Thyroid gland (tissue), 4 donors: ENCODE data around the gene PCDHA2.

ENCODE experiments used
- POLR2A ChIP-seq, 2 donors: fragments of 450-650 bp; IDR thresholded peaks; one replicate each; pipeline ENCODE4 v1.6.1; 2017; ENCODE audit warnings: antibody characterized with exemption in 2 of 2, mild to moderate bottlenecking in 2 of 2, moderate library complexity in 1 of 2
- TF ChIP-seq, protein P1 (sequence below), 6 experiments: fragments of 200-600 bp in 3 of 6; fragments of 450-650 bp in 3 of 6; sonication (generic) in 3 of 6; IDR thresholded peaks; one replicate each; pipeline ENCODE4 v1.5.1; 2016 to 2019; ENCODE audit warnings: antibody characterized with exemption in 6 of 6, mild to moderate bottlenecking in 2 of 6, inconsistent platforms in 1 of 6, moderate library complexity in 1 of 6

DNA sequence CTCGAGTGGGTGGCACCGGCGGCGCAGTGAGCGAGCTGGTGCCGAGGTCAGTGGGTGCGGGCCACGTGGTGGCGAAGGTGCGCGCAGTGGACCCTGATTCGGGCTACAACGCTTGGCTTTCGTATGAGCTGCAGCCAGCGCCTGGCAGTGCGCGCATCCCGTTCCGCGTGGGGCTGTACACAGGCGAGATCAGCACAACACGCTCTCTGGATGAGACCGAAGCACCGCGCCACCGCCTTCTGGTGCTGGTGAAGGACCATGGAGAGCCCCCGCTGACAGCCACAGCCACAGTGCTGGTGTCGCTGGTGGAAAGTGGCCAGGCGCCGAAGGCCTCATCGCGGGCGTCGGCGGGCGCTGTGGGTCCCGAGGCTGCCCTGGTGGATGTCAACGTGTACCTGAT lies 28.8 kb downstream of the PCDHA2 start:
- TF ChIP-seq, protein P1, sequence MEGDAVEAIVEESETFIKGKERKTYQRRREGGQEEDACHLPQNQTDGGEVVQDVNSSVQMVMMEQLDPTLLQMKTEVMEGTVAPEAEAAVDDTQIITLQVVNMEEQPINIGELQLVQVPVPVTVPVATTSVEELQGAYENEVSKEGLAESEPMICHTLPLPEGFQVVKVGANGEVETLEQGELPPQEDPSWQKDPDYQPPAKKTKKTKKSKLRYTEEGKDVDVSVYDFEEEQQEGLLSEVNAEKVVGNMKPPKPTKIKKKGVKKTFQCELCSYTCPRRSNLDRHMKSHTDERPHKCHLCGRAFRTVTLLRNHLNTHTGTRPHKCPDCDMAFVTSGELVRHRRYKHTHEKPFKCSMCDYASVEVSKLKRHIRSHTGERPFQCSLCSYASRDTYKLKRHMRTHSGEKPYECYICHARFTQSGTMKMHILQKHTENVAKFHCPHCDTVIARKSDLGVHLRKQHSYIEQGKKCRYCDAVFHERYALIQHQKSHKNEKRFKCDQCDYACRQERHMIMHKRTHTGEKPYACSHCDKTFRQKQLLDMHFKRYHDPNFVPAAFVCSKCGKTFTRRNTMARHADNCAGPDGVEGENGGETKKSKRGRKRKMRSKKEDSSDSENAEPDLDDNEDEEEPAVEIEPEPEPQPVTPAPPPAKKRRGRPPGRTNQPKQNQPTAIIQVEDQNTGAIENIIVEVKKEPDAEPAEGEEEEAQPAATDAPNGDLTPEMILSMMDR (IDR thresholded peaks at IDR 0.05), result no peak
- TF ChIP-seq POLR2A (IDR thresholded peaks at IDR 0.05), result no peak
